ENCODE measurements around the gene RPL18A.
A peak's percentile ranks its signal among the peaks of the same experiment; 100 is the strongest.

The RPL18A gene

DNA sequence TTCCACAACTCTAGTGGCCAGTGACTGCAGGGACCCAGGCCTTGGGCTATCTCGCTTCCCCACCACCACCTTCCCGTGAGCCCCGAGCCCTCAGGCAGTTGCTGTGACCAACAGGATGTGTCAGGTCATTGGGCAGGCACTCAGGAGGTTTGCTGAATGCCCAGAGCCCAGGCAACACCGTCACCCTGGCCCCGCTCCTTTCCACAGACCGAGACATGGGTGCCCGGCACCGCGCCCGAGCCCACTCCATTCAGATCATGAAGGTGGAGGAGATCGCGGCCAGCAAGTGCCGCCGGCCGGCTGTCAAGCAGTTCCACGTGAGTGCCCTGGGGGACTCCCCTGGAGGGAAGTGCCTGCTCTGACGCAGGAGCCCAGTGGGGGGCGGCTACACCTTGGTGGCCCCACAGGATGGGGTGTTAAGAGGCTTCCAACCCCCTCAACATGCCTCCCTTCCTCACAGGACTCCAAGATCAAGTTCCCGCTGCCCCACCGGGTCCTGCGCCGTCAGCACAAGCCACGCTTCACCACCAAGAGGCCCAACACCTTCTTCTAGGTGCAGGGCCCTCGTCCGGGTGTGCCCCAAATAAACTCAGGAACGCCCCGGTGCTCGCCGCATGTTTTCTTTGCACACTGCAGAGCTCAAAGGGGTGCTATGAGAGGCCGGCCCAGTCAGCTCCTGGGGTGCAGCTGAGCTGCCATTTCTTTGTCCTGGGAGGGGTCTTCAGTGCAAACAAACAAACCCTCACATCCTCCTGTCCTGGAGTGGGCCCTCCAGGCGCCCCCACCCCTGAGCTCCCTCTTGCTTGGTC is 3.2 kb downstream of the RPL18A start (continued):
- TF ChIP-seq, protein P1, sequence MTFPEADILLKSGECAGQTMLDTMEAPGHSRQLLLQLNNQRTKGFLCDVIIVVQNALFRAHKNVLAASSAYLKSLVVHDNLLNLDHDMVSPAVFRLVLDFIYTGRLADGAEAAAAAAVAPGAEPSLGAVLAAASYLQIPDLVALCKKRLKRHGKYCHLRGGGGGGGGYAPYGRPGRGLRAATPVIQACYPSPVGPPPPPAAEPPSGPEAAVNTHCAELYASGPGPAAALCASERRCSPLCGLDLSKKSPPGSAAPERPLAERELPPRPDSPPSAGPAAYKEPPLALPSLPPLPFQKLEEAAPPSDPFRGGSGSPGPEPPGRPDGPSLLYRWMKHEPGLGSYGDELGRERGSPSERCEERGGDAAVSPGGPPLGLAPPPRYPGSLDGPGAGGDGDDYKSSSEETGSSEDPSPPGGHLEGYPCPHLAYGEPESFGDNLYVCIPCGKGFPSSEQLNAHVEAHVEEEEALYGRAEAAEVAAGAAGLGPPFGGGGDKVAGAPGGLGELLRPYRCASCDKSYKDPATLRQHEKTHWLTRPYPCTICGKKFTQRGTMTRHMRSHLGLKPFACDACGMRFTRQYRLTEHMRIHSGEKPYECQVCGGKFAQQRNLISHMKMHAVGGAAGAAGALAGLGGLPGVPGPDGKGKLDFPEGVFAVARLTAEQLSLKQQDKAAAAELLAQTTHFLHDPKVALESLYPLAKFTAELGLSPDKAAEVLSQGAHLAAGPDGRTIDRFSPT (tag by site-specific recombination; IDR thresholded peaks at IDR 0.05): peak; percentile 28; the same call in 1 of the 2 replicates
- TF ChIP-seq GLIS1 (tag by site-specific recombination; IDR thresholded peaks at IDR 0.05): peak; percentile 98
- TF ChIP-seq OSR2 (tag by site-specific recombination; IDR thresholded peaks at IDR 0.05): no peak
- TF ChIP-seq ZNF776 (tag by site-specific recombination; IDR thresholded peaks at IDR 0.05; ENCODE audit: borderline replicate concordance): no peak
- no peak for TF ChIP-seq FEZF1 (tag by site-specific recombination; IDR thresholded peaks at IDR 0.05)
- no peak for TF ChIP-seq ZNF423 (tag by site-specific recombination; IDR thresholded peaks at IDR 0.05)
- TF ChIP-seq, protein P2, sequence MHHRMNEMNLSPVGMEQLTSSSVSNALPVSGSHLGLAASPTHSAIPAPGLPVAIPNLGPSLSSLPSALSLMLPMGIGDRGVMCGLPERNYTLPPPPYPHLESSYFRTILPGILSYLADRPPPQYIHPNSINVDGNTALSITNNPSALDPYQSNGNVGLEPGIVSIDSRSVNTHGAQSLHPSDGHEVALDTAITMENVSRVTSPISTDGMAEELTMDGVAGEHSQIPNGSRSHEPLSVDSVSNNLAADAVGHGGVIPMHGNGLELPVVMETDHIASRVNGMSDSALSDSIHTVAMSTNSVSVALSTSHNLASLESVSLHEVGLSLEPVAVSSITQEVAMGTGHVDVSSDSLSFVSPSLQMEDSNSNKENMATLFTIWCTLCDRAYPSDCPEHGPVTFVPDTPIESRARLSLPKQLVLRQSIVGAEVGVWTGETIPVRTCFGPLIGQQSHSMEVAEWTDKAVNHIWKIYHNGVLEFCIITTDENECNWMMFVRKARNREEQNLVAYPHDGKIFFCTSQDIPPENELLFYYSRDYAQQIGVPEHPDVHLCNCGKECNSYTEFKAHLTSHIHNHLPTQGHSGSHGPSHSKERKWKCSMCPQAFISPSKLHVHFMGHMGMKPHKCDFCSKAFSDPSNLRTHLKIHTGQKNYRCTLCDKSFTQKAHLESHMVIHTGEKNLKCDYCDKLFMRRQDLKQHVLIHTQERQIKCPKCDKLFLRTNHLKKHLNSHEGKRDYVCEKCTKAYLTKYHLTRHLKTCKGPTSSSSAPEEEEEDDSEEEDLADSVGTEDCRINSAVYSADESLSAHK (tag by site-specific recombination; IDR thresholded peaks at IDR 0.05): no peak
- no peak for TF ChIP-seq ZNF561 (tag by site-specific recombination; IDR thresholded peaks at IDR 0.05; ENCODE audit: borderline replicate concordance)
- TF ChIP-seq, protein P3, sequence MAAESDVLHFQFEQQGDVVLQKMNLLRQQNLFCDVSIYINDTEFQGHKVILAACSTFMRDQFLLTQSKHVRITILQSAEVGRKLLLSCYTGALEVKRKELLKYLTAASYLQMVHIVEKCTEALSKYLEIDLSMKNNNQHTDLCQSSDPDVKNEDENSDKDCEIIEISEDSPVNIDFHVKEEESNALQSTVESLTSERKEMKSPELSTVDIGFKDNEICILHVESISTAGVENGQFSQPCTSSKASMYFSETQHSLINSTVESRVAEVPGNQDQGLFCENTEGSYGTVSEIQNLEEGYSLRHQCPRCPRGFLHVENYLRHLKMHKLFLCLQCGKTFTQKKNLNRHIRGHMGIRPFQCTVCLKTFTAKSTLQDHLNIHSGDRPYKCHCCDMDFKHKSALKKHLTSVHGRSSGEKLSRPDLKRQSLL (tag by site-specific recombination; IDR thresholded peaks at IDR 0.05): no peak
- TF ChIP-seq, protein P4, sequence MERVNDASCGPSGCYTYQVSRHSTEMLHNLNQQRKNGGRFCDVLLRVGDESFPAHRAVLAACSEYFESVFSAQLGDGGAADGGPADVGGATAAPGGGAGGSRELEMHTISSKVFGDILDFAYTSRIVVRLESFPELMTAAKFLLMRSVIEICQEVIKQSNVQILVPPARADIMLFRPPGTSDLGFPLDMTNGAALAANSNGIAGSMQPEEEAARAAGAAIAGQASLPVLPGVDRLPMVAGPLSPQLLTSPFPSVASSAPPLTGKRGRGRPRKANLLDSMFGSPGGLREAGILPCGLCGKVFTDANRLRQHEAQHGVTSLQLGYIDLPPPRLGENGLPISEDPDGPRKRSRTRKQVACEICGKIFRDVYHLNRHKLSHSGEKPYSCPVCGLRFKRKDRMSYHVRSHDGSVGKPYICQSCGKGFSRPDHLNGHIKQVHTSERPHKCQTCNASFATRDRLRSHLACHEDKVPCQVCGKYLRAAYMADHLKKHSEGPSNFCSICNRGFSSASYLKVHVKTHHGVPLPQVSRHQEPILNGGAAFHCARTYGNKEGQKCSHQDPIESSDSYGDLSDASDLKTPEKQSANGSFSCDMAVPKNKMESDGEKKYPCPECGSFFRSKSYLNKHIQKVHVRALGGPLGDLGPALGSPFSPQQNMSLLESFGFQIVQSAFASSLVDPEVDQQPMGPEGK (tag by site-specific recombination; IDR thresholded peaks at IDR 0.05): 0 out of 2 replicates have a peak, but pooled peaks have one; percentile 34
- TF ChIP-seq ZBTB17 (tag by site-specific recombination; IDR thresholded peaks at IDR 0.05): no peak
- TF ChIP-seq, protein P5, sequence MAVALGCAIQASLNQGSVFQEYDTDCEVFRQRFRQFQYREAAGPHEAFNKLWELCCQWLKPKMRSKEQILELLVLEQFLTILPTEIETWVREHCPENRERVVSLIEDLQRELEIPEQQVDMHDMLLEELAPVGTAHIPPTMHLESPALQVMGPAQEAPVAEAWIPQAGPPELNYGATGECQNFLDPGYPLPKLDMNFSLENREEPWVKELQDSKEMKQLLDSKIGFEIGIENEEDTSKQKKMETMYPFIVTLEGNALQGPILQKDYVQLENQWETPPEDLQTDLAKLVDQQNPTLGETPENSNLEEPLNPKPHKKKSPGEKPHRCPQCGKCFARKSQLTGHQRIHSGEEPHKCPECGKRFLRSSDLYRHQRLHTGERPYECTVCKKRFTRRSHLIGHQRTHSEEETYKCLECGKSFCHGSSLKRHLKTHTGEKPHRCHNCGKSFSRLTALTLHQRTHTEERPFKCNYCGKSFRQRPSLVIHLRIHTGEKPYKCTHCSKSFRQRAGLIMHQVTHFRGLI (tag by site-specific recombination; IDR thresholded peaks at IDR 0.05): no peak
- TF ChIP-seq, protein P6, sequence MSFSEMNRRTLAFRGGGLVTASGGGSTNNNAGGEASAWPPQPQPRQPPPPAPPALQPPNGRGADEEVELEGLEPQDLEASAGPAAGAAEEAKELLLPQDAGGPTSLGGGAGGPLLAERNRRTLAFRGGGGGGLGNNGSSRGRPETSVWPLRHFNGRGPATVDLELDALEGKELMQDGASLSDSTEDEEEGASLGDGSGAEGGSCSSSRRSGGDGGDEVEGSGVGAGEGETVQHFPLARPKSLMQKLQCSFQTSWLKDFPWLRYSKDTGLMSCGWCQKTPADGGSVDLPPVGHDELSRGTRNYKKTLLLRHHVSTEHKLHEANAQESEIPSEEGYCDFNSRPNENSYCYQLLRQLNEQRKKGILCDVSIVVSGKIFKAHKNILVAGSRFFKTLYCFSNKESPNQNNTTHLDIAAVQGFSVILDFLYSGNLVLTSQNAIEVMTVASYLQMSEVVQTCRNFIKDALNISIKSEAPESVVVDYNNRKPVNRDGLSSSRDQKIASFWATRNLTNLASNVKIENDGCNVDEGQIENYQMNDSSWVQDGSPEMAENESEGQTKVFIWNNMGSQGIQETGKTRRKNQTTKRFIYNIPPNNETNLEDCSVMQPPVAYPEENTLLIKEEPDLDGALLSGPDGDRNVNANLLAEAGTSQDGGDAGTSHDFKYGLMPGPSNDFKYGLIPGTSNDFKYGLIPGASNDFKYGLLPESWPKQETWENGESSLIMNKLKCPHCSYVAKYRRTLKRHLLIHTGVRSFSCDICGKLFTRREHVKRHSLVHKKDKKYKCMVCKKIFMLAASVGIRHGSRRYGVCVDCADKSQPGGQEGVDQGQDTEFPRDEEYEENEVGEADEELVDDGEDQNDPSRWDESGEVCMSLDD (tag by site-specific recombination; IDR thresholded peaks at IDR 0.05): no peak
- peak; percentile 29; the same call in 1 of the 2 replicates for TF ChIP-seq GLIS2 (tag by site-specific recombination; IDR thresholded peaks at IDR 0.05)
- TF ChIP-seq IKZF3 (tag by site-specific recombination; IDR thresholded peaks at IDR 0.05): no peak
- TF ChIP-seq TRIM28 (IDR thresholded peaks at IDR 0.05; ENCODE audit: borderline replicate concordance, low read length): no peak
- TF ChIP-seq, protein P7, sequence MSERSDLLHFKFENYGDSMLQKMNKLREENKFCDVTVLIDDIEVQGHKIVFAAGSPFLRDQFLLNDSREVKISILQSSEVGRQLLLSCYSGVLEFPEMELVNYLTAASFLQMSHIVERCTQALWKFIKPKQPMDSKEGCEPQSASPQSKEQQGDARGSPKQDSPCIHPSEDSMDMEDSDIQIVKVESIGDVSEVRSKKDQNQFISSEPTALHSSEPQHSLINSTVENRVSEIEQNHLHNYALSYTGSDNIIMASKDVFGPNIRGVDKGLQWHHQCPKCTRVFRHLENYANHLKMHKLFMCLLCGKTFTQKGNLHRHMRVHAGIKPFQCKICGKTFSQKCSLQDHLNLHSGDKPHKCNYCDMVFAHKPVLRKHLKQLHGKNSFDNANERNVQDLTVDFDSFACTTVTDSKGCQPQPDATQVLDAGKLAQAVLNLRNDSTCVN (tag by site-specific recombination; optimal IDR thresholded peaks at IDR 0.05): no peak
- TF ChIP-seq ZNF155 (tag by site-specific recombination; IDR thresholded peaks at IDR 0.05): no peak
- TF ChIP-seq ZNF629 (tag by site-specific recombination; IDR thresholded peaks at IDR 0.05): 0 out of 2 replicates have a peak, but pooled peaks have one; percentile 38
- TF ChIP-seq KLF1 (tag by site-specific recombination; IDR thresholded peaks at IDR 0.05): no peak

Measured in HEK293 (cell line).